GM12864 (cell line): ENCODE results near the gene WBP2.
"Not testable (repeated sequence)": the region's sequence is repeated elsewhere in the genome, so short reads cannot be mapped to it uniquely, and the experiment has no call there.

Experiments
- DNase-seq: peaks from one replicate; pipeline ENCODE4 v3.0.0-alpha.2; 2011; ENCODE audit warnings: low read depth
- H3K4me3 ChIP-seq: 2 replicates; pipeline ENCODE4 v1.5.1; 2011; ENCODE audit warnings: mild to moderate bottlenecking, low read depth, low read length, control low read depth
- TF ChIP-seq, protein P1 (sequence below): IDR thresholded peaks from 2 replicates; pipeline ENCODE4 v1.5.1; 2011; ENCODE audit warnings: low read depth, mild to moderate bottlenecking, moderate library complexity, low read length, control low read depth, inconsistent platforms; ENCODE audit errors: missing control alignments

Gene WBP2

DNA sequence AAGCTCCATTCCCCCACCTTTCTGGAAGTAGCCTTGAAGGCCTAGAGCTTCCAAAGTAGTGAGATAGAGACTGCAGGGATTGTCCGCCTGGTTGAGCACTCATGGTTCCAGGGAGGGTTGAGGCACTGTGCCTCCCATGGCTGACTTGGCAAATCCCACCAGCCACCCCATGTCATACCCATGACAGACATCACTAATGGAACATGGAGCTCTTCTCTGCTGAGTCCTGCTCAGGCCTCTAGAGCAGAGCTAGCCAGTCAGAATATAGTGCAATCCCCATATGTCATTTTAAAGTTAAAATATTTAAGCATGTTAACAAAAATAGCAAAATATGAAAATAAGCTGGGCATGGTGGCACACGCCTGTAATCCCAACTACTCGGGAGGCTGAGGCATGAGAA, 39.7 kb downstream of the WBP2 start:
- no peak for DNase-seq
- TF ChIP-seq, protein P1, sequence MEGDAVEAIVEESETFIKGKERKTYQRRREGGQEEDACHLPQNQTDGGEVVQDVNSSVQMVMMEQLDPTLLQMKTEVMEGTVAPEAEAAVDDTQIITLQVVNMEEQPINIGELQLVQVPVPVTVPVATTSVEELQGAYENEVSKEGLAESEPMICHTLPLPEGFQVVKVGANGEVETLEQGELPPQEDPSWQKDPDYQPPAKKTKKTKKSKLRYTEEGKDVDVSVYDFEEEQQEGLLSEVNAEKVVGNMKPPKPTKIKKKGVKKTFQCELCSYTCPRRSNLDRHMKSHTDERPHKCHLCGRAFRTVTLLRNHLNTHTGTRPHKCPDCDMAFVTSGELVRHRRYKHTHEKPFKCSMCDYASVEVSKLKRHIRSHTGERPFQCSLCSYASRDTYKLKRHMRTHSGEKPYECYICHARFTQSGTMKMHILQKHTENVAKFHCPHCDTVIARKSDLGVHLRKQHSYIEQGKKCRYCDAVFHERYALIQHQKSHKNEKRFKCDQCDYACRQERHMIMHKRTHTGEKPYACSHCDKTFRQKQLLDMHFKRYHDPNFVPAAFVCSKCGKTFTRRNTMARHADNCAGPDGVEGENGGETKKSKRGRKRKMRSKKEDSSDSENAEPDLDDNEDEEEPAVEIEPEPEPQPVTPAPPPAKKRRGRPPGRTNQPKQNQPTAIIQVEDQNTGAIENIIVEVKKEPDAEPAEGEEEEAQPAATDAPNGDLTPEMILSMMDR = no peak

DNA sequence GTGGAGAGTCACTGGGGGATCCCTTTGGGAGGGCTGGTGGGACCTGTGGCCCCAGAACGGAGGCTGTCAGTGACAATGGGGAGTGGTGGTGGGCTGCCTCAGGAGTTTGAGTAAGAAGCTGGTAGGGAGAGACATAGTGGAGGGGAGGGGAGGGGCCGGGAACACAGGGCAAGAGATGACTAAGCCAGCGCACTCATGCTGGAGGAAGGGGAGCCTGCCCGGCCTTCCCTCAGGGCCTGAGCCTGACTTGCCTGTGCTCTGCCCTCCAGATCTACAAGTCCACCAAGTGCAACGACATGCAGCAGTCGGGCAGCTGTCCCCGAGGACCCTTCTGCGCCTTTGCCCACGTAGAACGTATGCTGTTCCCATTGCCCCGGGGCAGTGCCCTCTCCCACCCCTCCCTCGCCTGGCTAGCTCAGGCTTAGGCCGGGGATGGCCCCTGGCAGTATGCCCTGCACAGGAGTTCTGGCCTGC, 40.2 kb downstream of the WBP2 start:
- no peak overlapping the region for H3K4me3 ChIP-seq
- no peak for DNase-seq
- TF ChIP-seq, protein P1 = no peak

More for the DNA sequence above, 39.7 kb downstream of the WBP2 start:
- no peak overlapping the region for H3K4me3 ChIP-seq

DNA sequence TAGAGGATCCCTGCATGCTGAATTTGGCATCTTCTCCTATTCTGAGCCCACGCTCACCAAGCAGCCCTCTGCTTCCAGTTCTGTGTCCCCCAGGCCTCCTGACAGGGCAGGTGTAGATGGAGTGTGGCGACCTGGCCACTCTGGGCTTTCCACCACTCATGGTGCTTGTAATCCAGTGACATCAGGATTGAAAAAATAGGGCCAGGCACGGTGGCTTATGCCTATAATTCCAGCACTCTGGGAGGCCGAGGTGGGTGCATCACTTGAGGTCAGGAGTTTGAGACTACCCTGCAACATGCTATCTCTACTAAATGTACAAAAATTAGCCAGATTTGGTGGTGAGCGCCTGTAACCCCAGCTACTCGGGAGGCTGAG, 41.1 kb downstream of the WBP2 start:
- no peak overlapping the region for H3K4me3 ChIP-seq
- DNase-seq = no peak
- TF ChIP-seq, protein P1 = no peak

DNA sequence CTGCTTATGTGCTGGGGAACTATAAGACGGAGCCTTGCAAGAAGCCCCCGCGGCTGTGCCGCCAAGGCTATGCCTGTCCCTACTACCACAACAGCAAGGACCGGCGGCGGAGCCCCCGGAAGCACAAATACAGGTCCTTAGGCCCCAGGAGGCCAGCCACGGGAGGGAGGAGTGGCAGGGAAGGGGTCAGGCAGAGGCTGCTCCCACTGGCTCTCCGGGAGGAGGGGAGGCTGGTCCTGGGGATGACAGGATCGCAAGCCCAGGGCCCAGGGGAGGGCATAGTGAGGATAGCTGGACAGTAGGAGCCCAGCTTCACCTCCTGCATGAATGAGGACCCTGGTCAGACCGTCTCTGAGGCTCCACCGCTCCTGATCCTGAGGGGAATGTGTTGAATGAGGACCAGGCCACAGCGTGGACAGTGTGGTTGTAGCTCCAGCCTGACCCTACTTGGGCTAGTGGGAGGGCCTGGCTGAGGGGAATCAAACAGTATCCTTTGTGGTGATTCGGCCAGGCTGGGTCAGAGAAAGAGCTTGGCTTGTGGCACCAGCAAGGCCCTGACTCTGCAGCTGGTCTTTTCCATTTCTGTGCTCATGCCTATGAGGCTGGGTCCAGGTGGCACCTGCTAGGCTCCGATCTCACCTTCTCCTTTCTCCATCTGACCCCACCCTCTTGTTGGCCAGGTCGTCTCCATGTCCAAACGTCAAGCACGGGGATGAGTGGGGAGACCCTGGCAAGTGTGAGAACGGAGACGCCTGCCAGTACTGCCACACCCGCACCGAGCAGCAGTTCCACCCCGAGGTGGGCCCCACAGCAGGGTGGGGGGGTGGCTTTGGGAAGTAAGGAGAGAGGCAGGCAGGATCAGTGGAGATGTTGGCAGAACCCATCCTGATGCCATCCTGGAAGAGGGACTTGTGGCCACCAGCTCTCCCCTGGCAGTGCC, 41.8 kb downstream of the WBP2 start:
- TF ChIP-seq, protein P1 = no peak
- DNase-seq = no peak
- H3K4me3 ChIP-seq = no peak overlapping the region

DNA sequence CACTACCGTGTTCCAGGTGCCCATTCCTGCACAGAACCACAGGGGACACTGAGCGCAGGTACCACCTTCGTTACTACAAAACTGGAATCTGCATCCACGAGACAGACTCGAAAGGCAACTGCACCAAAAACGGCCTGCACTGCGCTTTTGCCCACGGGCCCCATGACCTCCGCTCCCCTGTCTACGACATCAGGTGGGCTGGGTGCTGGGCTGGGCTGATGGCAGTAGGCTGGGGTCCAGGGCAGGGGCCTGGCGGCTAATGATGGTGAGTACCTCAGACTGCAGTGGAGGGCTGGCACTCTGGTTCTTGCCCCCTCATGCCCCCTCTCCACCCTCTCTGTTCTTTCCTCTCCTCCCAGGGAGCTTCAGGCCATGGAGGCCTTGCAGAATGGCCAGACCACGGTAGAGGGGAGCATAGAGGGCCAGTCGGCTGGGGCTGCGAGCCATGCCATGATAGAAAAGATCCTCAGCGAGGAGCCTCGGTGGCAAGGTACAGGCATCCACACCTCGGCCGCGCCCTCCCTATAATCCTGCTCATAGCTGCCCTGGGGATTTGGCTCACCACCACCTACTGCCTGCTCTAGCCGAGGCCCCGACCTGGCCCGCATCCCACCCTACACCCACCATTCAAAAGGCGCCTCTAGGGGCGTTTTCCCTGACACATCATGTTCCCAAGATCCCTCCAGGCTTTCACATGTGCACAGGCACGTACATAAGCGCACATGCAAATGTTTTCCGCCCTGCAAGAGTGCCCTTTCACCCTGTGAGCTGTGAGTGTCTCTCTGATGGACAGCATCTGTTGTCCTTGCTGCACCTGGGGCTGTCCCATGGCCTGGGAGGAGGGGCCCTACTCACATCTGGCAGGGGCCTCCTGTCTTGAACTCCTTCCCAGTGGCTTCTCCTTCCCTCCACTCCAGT, 42.8 kb downstream of the WBP2 start:
- no peak for DNase-seq
- TF ChIP-seq, protein P1 = no peak
- H3K4me3 ChIP-seq = no peak overlapping the region

DNA sequence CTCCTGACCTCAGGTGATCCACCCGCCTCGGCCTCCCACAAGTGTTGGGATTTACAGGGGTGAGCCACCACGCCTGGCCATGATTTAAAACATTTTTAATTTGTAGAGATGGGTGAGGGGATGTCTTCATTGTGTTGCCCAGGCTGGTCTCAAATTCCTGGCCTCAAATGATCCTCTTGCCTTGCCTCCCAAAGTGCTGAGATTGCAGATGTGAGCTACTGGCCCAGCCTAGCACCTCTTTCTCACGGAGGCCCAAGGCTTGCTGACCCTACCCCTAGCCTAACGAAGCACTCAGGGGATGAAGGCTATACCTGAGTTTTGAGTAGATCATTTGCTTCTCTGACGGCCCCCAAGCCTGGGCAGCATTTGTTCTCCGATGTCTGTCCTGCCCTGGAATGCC, 44.0 kb downstream of the WBP2 start:
- TF ChIP-seq, protein P1 = no peak
- DNase-seq = no peak

DNA sequence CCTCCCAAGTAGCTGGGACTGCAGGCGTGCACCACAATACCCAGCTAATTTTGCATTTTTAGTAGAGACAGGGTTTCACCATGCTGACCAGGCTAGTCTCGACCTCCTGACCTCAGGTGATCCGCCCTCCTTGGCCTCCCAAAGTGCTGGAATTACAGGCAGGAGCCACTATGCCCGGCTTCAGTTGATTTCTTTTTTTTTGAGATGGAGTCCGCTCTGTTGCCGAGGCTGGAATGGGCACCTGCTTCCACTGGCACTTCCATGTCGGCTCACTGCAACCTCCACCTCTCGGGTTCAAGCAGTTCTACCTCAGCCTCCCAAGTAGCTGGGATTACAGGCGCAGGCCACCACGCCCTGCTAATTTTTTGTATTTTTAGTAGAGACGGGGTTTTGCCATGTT, 44.4 kb downstream of the WBP2 start:
- H3K4me3 ChIP-seq, DNase-seq: not testable (repeated sequence)

More for the DNA sequence above, 44.0 kb downstream of the WBP2 start:
- no peak overlapping the region for H3K4me3 ChIP-seq
